Ovary (tissue), 9 donors: ENCODE data around the gene PRICKLE1. TPM values are rescaled to one million over a fixed set of nuclear protein-coding genes. Genes with fewer than 3 reads are reported as not detected.

Experiments used
- DNase-seq, 5 donors: peaks; one replicate each; pipeline ENCODE4 v3.0.0-alpha.2; 2019 to 2020
- H3K27ac ChIP-seq, 2 donors: fragments of 200-600 bp; one replicate each; pipeline versions ENCODE4 v1.5.1 to v1.8.0; 2019 to 2022
- H3K27me3 ChIP-seq: fragments of 200-600 bp; one replicate; pipeline ENCODE4 v1.8.0; 2022
- H3K36me3 ChIP-seq: fragments of 200-600 bp; sonication (generic); one replicate; pipeline ENCODE4 v1.5.1; 2019
- H3K4me1 ChIP-seq: one replicate; pipeline ENCODE4 v1.8.1; 2013; ENCODE audit warnings: mild to moderate bottlenecking, moderate library complexity; ENCODE audit not compliant: insufficient read depth
- H3K4me3 ChIP-seq: fragments of 200-600 bp; sonication (generic); one replicate; pipeline ENCODE4 v1.5.1; 2017
- H3K9me3 ChIP-seq, 2 donors: fragments of 200-600 bp in 1 of 2; sonication (generic) in 1 of 2; one replicate each; pipeline versions ENCODE4 v1.5.1 to v1.8.1; 2013 to 2019; ENCODE audit warnings: mild to moderate bottlenecking in 1 of 2, moderate library complexity in 1 of 2
- CTCF ChIP-seq, 3 donors: fragments of 450-650 bp in 2 of 3; fragments of 200-600 bp in 1 of 3; IDR thresholded peaks; one replicate each; pipeline versions ENCODE4 v1.5.1 to v1.8.0; 2016 to 2022; ENCODE audit warnings: antibody characterized with exemption in 3 of 3, mild to moderate bottlenecking in 1 of 3
- EP300 ChIP-seq: sonication (generic); formaldehyde crosslinking; IDR thresholded peaks from one replicate; pipeline ENCODE4 v1.6.1; 2017; ENCODE audit warnings: antibody characterized with exemption
- POLR2A ChIP-seq: fragments of 450-650 bp; IDR thresholded peaks from one replicate; pipeline ENCODE4 v1.6.1; 2017; ENCODE audit warnings: antibody characterized with exemption, mild to moderate bottlenecking, moderate library complexity
- WGBS, 3 donors: extraction: QIAGEN DNeasy Blood & Tissue Kit in 1 of 3; methylation state at CpG; one replicate each; pipeline versions ENCODE4 v1.1.5 to v1.1.7; 2013 to 2017; 5-methylcytosine and 5-hydroxymethylcytosine counted together
- intact Hi-C, 4 donors: fragments of 100-400 bp; cut with DNase I; formaldehyde crosslinking; loops; one replicate each; pipeline versions ENCODE4 v1.11.0 to v1.15.1; 2022 to 2023
- polyA plus RNA-seq, 2 donors: library from polyadenylated mRNA; stranded (reverse); fragments of 200-250 nt in 1 of 2; fragments of 350-450 nt in 1 of 2; fragmentation: Illumina TruSeq in 1 of 2; extraction: RNeasy Lipid Tissue Mini Kit (QIAGEN cat#74804) in 1 of 2; gene quantifications; one replicate each; pipeline ENCODE4 v1.2.3, GENCODE V29; 2013 to 2014
- total RNA-seq, 7 donors: library from RNA; depleted of rRNA in 2 of 7; stranded (reverse); fragments of >200 nt in 2 of 7; fragmentation: NEBNext Ultra II Directional in 3 of 7; extraction: Animal tissue kit (Norgen Biotek cat#: 25700) in 3 of 7; gene quantifications; one replicate each; pipeline versions ENCODE4 v1.1.0 to v1.2.4, GENCODE V29; 2016 to 2023
- donor health status: DM: no; HTN: no; CAD: no; lungs with moderate emphysema.
- donor health status: DM: no; HTN: no; CAD: no.
- donor health status: Bipolar disorder and iron deficiency.
- donor health status: DM: yes; HTN: yes; CAD: no.
- donor health status: DM: no; HTN: no; CAD: no.
- donor health status: DM: yes; HTN: yes; CAD: no.

Gene PRICKLE1
- total and polyA plus RNA-seq, 9 donors = 12.5 to 35.2 (median 22.5) TPM

DNA sequence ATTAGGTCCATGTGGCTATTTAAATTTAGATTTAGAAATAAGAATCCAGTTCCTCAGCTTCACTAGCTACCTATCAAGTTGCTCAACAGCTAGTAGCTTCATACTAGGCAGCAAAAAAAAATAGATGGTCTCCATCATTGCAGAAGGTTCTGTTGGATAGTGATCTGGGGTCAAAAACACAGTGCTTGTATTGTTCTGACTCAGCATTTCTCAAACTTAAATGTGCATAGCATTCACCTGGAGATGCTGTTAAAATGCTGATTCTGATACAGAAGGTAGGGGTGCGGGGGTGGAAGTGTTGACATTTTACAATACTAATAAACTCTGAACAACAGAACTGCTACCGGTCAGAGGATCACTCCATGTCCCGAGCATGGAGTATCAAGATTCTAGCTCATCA is 51.3 kb downstream of the PRICKLE1 start:
- DNase-seq = no peak
- no peak overlapping the region for H3K27ac ChIP-seq
- intact Hi-C loops = no loop called here
- H3K4me1 ChIP-seq = no peaks in the 10 kb centered on the region
- no peaks in the 10 kb centered on the region for H3K9me3 ChIP-seq
- no peaks in the 10 kb centered on the region for H3K27me3 ChIP-seq
- H3K4me3 ChIP-seq = no peak overlapping the region
- H3K36me3 ChIP-seq = no peaks in the 10 kb centered on the region
- TF ChIP-seq EP300 (no peak), POLR2A (no peak), CTCF (IDR thresholded peaks at IDR 0.05) (no peak)
- 61 to 66% (median 62%) methylated on average over 3 of the region's 3 CpGs for WGBS, 3 donors

DNA sequence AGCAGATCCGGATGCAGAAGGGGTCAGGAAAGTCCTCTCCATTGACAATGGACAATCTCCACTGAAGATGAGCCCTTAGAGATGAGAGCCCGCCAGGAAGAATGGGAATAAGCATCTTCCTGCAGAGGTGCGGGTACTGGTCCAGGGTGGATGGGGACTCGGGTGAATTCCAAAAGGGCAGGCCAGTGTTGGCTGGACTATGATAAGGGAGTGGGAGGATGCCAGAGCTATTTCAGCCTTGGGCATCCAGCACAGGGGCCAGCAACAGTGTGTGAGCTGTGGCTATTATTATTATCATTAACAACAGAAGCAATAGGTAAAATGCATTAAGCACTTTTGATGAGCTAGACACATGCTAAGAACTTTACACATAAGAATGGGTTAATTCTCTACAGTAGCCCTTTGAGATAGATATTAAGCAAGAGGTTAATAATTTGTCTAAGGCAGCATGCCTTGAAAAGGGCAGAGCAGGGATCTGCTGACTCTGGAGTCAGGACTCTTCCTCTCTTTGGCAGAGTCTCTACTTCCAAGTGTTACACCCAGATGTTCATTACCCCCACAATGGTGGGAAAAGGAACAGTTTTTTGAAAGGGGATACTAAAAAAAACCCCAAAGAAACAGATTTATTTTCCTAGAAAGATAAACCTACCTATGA is 55.2 kb downstream of the PRICKLE1 start:
- intact Hi-C loops = no loop called here
- H3K27me3 ChIP-seq = no peaks in the 10 kb centered on the region
- no peak for DNase-seq
- H3K27ac ChIP-seq = no peak overlapping the region
- no peak for TF ChIP-seq CTCF (IDR thresholded peaks at IDR 0.05)
- TF ChIP-seq EP300 = no peak
- no peak for TF ChIP-seq POLR2A
- 95 to 98% (median 95%) methylated on average over 4 of the region's 4 CpGs for WGBS, 3 donors
- H3K36me3 ChIP-seq = no peaks in the 10 kb centered on the region
- no peak overlapping the region for H3K4me3 ChIP-seq
- H3K9me3 ChIP-seq = no peaks in the 10 kb centered on the region
- no peaks in the 10 kb centered on the region for H3K4me1 ChIP-seq

GRCh38 chr12:42530284-42530683 is 59.3 kb downstream of the PRICKLE1 start:
- no peaks in the 10 kb centered on the region for H3K4me1 ChIP-seq
- no peak for TF ChIP-seq POLR2A
- no peak for TF ChIP-seq EP300
- no peak for TF ChIP-seq CTCF (IDR thresholded peaks at IDR 0.05)
- no peaks in the 10 kb centered on the region for H3K27me3 ChIP-seq
- DNase-seq = no peak
- no peaks in the 10 kb centered on the region for H3K36me3 ChIP-seq
- no peaks in the 10 kb centered on the region for H3K9me3 ChIP-seq
- WGBS, 3 donors = 88 to 97% (median 96%) methylated on average over 2 of the region's 2 CpGs
- H3K4me3 ChIP-seq = no peak overlapping the region
- intact Hi-C loops = no loop called here
- H3K27ac ChIP-seq = no peak overlapping the region

- intact Hi-C loops = no loop called here
- Histone ChIP-seq H3K9me3 (no peaks in the 10 kb centered on the region), H3K27ac (no peak overlapping the region), H3K27me3 (no peaks in the 10 kb centered on the region), H3K4me3 (no peak overlapping the region), H3K36me3 (no peaks in the 10 kb centered on the region), H3K4me1 (no peaks in the 10 kb centered on the region)
- DNase-seq = no peak
- WGBS, 3 donors = 90 to 100% (median 90%) methylated on average over 1 of the region's 1 CpG
- no peak for TF ChIP-seq CTCF (IDR thresholded peaks at IDR 0.05)
- no peak for TF ChIP-seq POLR2A
- TF ChIP-seq EP300 = no peak
Observed at GRCh38 chr12:42525444-42525843, 64.1 kb downstream of the PRICKLE1 start.
